Transverse colon (tissue), 4 donors: ENCODE data around the gene TGIF2. TPM values are rescaled to one million over a fixed set of nuclear protein-coding genes. Genes with fewer than 3 reads are reported as not detected.

Experiments
- DNase-seq: peaks from one replicate; pipeline ENCODE4 v3.0.0-alpha.2; 2019
- H3K27ac ChIP-seq, 4 donors: fragments of 200-600 bp; sonication (generic); 2 replicates each; pipeline ENCODE4 v1.5.1; 2016 to 2018; ENCODE audit warnings: inconsistent platforms in 4 of 4
- H3K27me3 ChIP-seq: fragments of 200-600 bp; sonication (generic); 2 replicates; pipeline ENCODE4 v1.5.1; 2017; ENCODE audit warnings: inconsistent platforms
- H3K36me3 ChIP-seq, 4 donors: fragments of 200-600 bp; sonication (generic); 2 replicates each; pipeline ENCODE4 v1.5.1; 2017 to 2019; ENCODE audit warnings: inconsistent platforms in 4 of 4
- H3K4me1 ChIP-seq, 4 donors: fragments of 200-600 bp; sonication (generic); 2 replicates each; pipeline ENCODE4 v1.5.1; 2017 to 2020; ENCODE audit warnings: inconsistent platforms in 4 of 4
- H3K4me3 ChIP-seq, 4 donors: fragments of 200-600 bp; sonication (generic); 1 replicate in 1 of 4; 2 replicates in 3 of 4; pipeline versions ENCODE4 v1.5.1 to v1.6.1; 2017 to 2019; ENCODE audit warnings: inconsistent platforms in 4 of 4
- H3K9me3 ChIP-seq, 2 donors: fragments of 200-600 bp; sonication (generic); 2 replicates each; pipeline ENCODE4 v1.5.1; 2017 to 2019; ENCODE audit warnings: inconsistent platforms in 2 of 2
- EP300 ChIP-seq: sonication (generic); formaldehyde crosslinking; IDR thresholded peaks from one replicate; pipeline ENCODE4 v1.6.1; 2017; ENCODE audit warnings: antibody characterized with exemption, low read depth
- POLR2A ChIP-seq: fragments of 450-650 bp; IDR thresholded peaks from one replicate; pipeline ENCODE4 v1.6.1; 2016; ENCODE audit warnings: antibody characterized with exemption, mild to moderate bottlenecking, moderate library complexity
- POLR2AphosphoS5 ChIP-seq, 3 donors: sonication (generic); formaldehyde crosslinking; IDR thresholded peaks; one replicate each; pipeline ENCODE4 v1.6.1; 2016; ENCODE audit warnings: antibody characterized with exemption in 3 of 3
- WGBS, 2 donors: methylation state at CpG; one replicate each; pipeline ENCODE4 v1.1.5; 2018; ENCODE audit warnings: low coverage in 1 of 2; 5-methylcytosine and 5-hydroxymethylcytosine counted together
- in situ Hi-C, 4 donors: fragments of 200-750 bp; cut with MboI; loops; one replicate each; pipeline versions ENCODE4 v1.15.0 to v1.15.1; 2017; ENCODE audit warnings: low sequenced_read_pairs in 3 of 4, low pct_ligation_motif_present in 1 of 4, low pct_unique_long_range_greater_than_20kb in 1 of 4
- intact Hi-C: fragments of 100-400 bp; cut with DNase I; formaldehyde crosslinking; loops from one replicate; pipeline ENCODE4 v1.15.1; 2023; ENCODE audit warnings: low total_unique reads
- total RNA-seq, 4 donors: library from RNA; depleted of rRNA; stranded (reverse); fragments of >200 nt; gene quantifications; one replicate each; pipeline ENCODE4 v1.1.0, GENCODE V29; 2016
- TF ChIP-seq, protein P1 (sequence below), 5 experiments: fragments of 200-600 bp in 3 of 5; fragments of 450-650 bp in 2 of 5; sonication (generic) in 3 of 5; IDR thresholded peaks; 1 replicate in 2 of 5; 2 replicates in 3 of 5; pipeline ENCODE4 v1.5.1; 2016 to 2017; ENCODE audit warnings: antibody characterized with exemption in 5 of 5, inconsistent platforms in 3 of 5, mild to moderate bottlenecking in 2 of 5, moderate library complexity in 1 of 5

Gene TGIF2
- total RNA-seq, 4 donors from 2014 or later = 0.75 to 130 (median 3.9) TPM

DNA sequence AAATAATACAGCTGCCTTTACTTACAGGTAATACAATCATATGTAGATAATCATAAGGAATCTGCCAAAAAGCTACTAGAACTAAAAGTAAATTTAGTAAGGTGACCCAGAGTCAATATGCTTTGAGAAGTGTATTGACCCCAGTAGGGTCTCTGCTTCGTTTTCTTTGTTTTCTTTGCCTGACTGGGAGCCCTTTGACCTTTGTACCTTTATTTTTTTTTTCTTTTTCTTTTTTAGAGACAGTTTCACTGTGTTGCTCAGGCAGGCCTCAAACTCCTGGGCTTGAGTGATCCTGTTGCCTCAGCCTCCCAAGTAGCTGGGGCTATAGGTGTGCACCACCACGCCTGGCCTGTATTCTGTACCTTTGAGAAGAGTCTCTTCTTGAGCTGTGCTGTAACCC lies 50.0 kb downstream of the TGIF2 start:
- no peak for DNase-seq
- intact Hi-C loops = no loop called here
- peaks cover 0 to 13% (median 6%) of the 10 kb centered on the region in 4 donors for H3K4me1 ChIP-seq
- peak overlapping the region; percentile 49 to 70 (median 56) for H3K27ac ChIP-seq
- H3K4me3 ChIP-seq = no peak overlapping the region
- H3K9me3 ChIP-seq = no peaks in the 10 kb centered on the region
- in situ Hi-C loops = loop anchor here in 1 of 4 donors (25.0 kb wide), 1 partner anchor 264 kb away; the partner anchor contains the start of gene TLDC2
- WGBS, 2 donors = 67 to 81% methylated on average over 2 of the region's 2 CpGs
- H3K27me3 ChIP-seq = no peaks in the 10 kb centered on the region
- TF ChIP-seq POLR2AphosphoS5 (IDR thresholded peaks at IDR 0.05) = no peak
- TF ChIP-seq, protein P1, sequence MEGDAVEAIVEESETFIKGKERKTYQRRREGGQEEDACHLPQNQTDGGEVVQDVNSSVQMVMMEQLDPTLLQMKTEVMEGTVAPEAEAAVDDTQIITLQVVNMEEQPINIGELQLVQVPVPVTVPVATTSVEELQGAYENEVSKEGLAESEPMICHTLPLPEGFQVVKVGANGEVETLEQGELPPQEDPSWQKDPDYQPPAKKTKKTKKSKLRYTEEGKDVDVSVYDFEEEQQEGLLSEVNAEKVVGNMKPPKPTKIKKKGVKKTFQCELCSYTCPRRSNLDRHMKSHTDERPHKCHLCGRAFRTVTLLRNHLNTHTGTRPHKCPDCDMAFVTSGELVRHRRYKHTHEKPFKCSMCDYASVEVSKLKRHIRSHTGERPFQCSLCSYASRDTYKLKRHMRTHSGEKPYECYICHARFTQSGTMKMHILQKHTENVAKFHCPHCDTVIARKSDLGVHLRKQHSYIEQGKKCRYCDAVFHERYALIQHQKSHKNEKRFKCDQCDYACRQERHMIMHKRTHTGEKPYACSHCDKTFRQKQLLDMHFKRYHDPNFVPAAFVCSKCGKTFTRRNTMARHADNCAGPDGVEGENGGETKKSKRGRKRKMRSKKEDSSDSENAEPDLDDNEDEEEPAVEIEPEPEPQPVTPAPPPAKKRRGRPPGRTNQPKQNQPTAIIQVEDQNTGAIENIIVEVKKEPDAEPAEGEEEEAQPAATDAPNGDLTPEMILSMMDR (IDR thresholded peaks at IDR 0.05) = no peak
- no peak for TF ChIP-seq POLR2A
- no peak for TF ChIP-seq EP300
- no peaks in the 10 kb centered on the region for H3K36me3 ChIP-seq

DNA sequence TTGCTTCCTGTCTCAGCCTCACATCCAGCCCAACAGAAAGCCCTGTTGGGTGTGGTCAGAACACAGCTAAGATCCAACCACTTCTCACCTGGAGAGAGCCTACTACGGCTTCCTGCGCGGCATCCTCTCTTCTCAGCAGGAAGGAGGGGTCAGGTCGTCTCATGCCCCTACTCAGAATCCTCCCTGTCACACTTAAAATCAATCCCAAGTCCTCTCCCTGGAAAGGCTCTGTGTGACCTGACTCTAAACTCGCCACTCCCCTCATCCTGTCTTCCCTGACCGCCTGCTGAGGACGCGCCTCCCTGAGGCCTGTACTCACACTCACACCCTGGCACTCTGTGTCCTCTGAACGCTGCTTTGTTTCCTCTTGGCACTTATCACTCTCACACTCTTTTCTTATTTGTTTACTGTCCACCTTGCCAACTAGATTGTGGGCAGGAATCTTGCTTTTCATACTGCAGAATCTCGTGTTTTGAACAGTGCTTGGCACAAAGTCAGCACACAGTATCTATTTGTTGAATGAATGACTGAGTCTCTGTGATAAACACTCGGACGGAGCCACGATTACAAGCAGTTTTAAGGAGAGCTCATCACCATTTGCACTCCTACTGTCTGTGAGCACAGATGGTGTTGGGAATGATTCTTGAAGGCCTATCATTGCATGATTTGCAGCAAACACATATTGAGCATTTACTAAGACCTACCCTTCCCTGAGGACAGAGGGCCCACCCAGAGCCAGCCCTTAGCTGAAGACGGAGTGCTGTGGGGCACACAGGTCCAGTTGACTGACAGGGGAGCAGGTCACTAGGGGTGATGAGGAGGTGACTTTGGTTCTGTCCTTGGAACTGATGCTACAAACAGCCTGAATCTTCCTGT lies 50.9 kb downstream of the TGIF2 start:
- H3K9me3 ChIP-seq = no peaks in the 10 kb centered on the region
- peaks cover 0 to 13% (median 6%) of the 10 kb centered on the region in 4 donors for H3K4me1 ChIP-seq
- peak; percentile 71 for DNase-seq
- WGBS, 2 donors = 38 to 52% methylated on average over 7 to 14 of the region's 14 CpGs
- in situ Hi-C loops = loop anchor here in 1 of 4 donors (25.0 kb wide), 1 partner anchor 263 kb away; the partner anchor contains the start of gene TLDC2
- peak overlapping the region; percentile 49 to 70 (median 56) for H3K27ac ChIP-seq
- intact Hi-C loops = no loop called here
- TF ChIP-seq POLR2A = peak; percentile 15
- TF ChIP-seq EP300 = no peak
- TF ChIP-seq, protein P1 (IDR thresholded peaks at IDR 0.05) = peak in 2 of 5 experiments; percentile 27 to 49
- TF ChIP-seq POLR2AphosphoS5 (IDR thresholded peaks at IDR 0.05) = peak in 2 of 3 donors; percentile 22 to 50
- no peaks in the 10 kb centered on the region for H3K27me3 ChIP-seq
- no peaks in the 10 kb centered on the region for H3K36me3 ChIP-seq
- no peak overlapping the region for H3K4me3 ChIP-seq

DNA sequence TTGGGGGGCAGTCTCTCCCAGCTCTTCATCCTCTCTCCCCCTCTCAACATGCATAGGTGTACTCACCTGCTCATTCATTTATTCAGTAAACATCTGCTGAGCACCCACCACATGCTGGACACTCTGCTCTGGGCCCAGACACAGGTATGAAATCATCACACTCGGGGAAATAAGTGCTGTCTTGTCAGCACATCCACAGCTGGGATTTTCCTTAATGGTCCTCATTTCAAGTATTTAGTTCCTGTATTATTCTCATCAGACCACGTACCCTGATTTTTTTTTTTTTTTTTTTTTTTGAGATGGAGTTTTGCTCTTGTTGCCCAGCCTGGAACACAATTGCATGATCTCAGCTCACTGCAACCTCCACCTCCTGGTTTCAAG lies 51.5 kb downstream of the TGIF2 start:
- no peak for TF ChIP-seq EP300
- no peak for TF ChIP-seq POLR2A
- no peak for TF ChIP-seq POLR2AphosphoS5 (IDR thresholded peaks at IDR 0.05)
- TF ChIP-seq, protein P1 (IDR thresholded peaks at IDR 0.05) = no peak
- DNase-seq = no peak

DNA sequence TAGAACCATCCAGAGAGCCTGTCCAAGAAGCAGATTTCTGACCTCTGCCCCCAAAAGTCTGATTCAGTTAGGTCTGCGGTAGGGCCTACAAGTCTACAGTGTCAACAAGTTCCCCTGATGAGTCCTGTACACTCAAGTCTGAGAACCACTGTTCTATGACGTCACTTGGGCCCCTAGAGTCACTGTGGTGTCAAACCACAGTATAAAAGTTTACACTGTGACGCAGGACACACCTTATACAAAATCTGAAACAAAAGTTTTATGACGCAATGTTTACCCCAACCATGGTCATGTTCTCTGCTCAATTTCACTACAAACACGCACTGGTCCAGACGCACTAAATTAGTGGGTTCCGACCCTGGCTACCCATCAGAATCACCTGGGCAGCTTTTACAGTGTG lies 54.7 kb downstream of the TGIF2 start:
- Histone ChIP-seq H3K9me3 (no peaks in the 10 kb centered on the region), H3K27me3 (no peaks in the 10 kb centered on the region), H3K27ac (no peak overlapping the region), H3K4me1 (peaks cover 0 to 13% (median 6%) of the 10 kb centered on the region in 4 donors), H3K36me3 (no peaks in the 10 kb centered on the region), H3K4me3 (no peak overlapping the region)
- intact Hi-C loops = no loop called here
- TF ChIP-seq EP300 (no peak), POLR2A (no peak), POLR2AphosphoS5 (IDR thresholded peaks at IDR 0.05) (no peak)
- TF ChIP-seq, protein P1 (IDR thresholded peaks at IDR 0.05) = no peak
- in situ Hi-C loops = no loop called here
- WGBS, 2 donors = 67 to 91% methylated on average over 1 to 7 of the region's 7 CpGs
- no peak for DNase-seq

More for the DNA sequence above, 51.5 kb downstream of the TGIF2 start:
- peaks cover 0 to 13% (median 6%) of the 10 kb centered on the region in 4 donors for H3K4me1 ChIP-seq
- no peaks in the 10 kb centered on the region for H3K27me3 ChIP-seq
- peak overlapping the region; percentile 49 to 70 (median 56) for H3K27ac ChIP-seq
- in situ Hi-C loops (loop anchor here in 1 of 4 donors (25.0 kb wide), 1 partner anchor 262 kb away; the partner anchor contains the start of gene TLDC2), intact Hi-C loops (no loop called here)
- no peaks in the 10 kb centered on the region for H3K36me3 ChIP-seq
- 73 to 100% methylated on average over 1 to 2 of the region's 2 CpGs for WGBS, 2 donors
- no peak overlapping the region for H3K4me3 ChIP-seq
- H3K9me3 ChIP-seq = no peaks in the 10 kb centered on the region
